GM19099 (cell line): ENCODE measurements around the gene VWA2.

Experiments
- POLR2A ChIP-seq: IDR thresholded peaks from 3 replicates; pipeline ENCODE4 v1.6.1; 2011; ENCODE audit warnings: low read depth; ENCODE audit not compliant: insufficient read length; ENCODE audit errors: extremely low read depth

The VWA2 gene

DNA sequence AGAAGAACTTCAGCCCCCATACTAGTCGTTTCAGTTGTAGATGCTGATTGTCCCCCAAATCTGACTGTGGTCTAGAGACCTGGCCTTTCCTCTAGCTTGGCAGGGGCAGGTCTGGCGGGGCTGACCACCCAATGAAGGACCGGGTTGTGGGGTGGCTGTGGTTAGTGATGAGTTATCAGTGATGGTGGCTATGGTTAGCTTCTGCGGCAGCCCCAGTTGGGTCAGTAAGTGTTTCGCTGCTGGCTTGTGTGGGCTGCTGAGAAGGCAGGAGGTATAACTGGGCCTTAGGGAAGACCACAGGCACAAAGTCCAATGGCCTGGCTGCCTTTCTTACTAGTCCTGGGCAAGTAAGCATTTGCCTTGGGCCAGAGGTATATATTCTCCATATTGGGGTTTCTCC lies 21.3 kb downstream of the VWA2 start:
- TF ChIP-seq POLR2A, result no peak

- TF ChIP-seq POLR2A, result no peak
These were observed 22.0 kb downstream of the VWA2 start for GRCh38 chr10:114261076-114261475.

DNA sequence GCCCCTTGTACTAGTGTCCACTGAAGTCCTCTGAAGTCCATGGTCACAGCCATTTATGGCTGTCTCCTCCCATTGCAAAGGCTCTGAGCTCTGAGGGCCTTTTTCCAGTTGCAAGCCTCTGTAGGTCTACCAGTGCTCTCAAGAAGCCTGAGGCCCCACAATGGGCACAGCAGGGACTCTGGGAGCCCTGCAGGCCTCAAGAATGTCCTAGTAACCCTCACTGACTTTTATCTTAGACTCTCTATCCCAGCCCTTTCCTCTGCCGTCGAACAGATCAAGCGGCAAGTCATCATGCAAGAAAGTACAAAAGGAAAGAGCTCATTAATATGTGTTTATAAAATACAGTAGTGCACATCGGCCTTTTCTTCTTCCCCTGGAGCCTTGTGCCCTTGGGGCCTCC lies 23.4 kb downstream of the VWA2 start:
- no peak for TF ChIP-seq POLR2A

GRCh38 chr10:114265392-114266053 lies 26.5 kb downstream of the VWA2 start:
- TF ChIP-seq POLR2A, result no peak

GRCh38 chr10:114266521-114266920 lies 27.5 kb downstream of the VWA2 start:
- no peak for TF ChIP-seq POLR2A

DNA sequence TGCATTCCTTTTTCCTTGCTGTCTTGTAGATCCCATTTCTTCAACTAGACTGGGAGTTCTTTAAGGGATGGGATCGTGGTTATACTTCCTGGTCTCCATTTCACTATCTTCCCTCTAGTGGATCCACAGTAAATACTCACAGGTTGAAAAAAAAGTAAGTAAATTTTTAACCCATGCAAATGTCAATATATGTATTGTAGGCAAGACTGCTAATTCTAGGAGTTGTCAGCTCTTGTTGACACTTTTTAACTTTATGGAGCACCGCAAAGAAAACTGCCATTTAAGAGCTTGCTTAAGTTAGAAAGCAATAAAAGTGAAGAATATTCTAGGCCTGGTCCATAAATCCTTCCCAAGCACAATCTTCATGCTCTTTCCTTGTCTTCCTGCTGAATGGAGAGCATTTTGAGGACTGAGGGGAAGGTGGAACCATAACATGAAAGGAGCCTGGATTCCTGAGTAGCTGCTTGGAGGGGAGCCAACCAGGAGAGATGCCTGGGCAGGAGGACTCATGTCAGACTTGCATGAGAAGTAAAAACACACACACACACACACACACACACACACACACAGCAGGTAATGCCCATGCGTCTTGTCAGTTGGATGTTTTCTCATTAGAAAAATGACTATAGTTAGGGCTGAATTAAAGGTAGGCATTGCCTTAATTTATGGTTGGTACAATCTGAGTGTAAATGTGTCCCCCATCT lies 32.2 kb downstream of the VWA2 start:
- no peak for TF ChIP-seq POLR2A

DNA sequence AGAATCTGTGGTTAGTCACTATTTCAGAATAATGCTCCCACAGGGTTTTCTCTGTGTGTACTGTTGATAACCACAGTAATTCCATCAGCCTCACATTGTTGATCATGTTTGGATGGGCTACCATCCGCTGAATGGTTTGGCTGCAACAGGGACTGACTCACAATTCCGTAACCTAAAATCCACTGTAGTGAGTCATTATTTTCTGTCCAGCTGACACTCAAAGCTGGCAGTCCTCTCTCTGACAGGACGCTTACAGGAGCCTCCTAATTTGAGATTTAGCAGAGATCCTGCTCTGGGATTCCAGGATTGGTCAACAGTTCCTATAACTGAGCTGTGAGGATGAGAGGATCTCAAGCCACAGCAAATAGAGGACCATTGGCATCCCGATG lies 32.7 kb downstream of the VWA2 start:
- TF ChIP-seq POLR2A, result no peak

- no peak for TF ChIP-seq POLR2A
These were observed 33.6 kb downstream of the VWA2 start for GRCh38 chr10:114272696-114273095.

DNA sequence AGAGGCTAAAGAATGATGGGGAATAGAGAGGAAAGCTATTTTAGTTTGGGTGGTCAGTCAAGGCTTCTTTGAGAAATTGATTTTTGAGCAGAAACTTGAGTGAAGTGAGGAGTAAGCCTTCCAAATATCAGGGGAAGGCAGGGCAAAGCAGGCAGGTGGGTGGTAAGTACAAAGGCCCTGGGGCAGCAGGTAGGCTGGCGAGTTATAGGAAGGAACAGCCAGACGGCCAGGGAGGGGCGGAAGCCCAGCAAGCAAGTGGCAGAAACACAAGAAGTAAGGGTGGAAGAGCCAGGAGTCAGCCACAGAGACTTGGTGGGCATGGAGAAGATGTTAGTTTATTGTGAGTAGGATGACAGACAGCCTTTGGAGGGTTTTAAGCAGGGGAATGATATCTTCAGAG lies 34.9 kb downstream of the VWA2 start:
- TF ChIP-seq POLR2A, result no peak

DNA sequence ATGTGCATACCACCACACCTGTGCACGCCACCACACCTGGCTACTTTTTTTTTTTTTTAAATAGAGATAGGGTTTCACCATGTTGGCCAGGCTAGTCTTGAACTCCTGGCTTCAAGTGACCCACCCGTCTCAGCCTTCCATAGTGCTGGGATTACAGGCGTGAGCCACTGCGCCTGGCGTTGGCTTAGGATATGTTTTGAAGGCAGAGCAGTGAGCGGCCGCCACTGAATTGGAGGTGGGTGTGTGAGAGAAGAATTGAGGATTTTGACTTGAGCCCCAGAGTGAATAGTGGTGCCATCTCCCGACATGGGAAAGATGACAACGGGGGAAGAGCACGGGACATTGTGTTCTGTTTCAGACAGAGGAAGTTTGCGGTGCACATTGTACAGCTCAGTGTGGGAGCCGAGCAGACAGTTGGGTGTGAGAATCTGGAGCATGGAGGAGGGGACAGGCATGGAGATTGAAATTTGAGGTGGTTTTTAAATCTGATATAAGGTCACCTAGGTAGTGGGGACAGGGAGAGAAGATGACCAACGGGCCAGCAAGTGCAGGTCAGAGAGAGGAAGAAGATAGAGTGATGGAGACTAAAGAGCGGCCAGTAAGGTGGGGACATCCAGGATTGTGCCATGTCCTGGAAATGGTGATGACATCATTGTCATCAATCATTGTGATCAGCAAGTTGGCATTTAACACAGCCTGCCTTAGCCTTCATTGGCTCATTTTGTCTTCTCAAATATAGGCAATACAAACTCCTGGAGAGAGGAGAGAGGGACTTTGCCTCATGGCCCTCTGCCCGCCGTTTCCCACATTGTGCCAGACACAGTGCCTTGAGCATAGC lies 35.8 kb downstream of the VWA2 start:
- no peak for TF ChIP-seq POLR2A

DNA sequence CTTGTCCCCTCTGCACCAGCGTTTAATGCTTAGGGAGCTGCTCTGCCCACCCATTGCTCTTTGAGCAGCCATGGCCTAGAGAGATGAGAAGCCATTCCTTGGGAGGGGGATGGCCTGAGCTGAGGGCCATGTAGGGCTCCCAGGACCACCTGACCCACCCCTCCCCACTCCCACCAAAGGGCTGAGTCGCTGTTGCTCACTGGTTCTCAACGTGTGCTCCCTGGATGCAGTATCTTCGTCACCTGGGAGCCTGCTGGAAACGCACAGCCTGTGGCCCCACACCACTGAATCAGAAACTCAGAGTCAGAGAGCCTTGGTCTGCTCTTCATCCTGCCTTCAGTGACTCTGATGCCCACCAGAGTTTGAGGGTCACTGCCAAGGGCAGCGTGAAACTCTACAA lies 37.0 kb downstream of the VWA2 start:
- TF ChIP-seq POLR2A, result no peak

DNA sequence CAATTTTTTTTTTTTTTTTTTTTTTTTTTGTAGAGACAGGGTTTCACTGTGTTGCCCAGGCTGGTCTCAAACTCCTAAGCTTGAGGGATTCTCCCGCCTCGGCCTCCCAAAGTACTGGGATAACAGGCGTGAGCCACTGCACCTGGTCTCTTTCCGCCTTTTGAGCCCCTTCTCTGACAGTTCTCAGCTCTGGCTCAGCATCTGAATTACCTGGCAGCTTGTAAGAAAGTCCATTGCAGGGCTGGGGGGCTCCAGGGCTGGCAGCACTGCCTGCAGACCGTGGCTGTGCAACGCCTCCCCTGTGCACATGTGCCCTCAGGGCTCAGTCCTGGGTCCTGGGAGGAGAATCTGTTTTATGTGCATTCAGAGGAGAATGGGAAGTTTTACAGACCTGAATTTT lies 37.6 kb downstream of the VWA2 start:
- no peak for TF ChIP-seq POLR2A

GRCh38 chr10:114278140-114278883 lies 39.3 kb downstream of the VWA2 start:
- no peak for TF ChIP-seq POLR2A

GRCh38 chr10:114278884-114279191 lies 39.8 kb downstream of the VWA2 start:
- no peak for TF ChIP-seq POLR2A

GRCh38 chr10:114279289-114279688 lies 40.2 kb downstream of the VWA2 start:
- no peak for TF ChIP-seq POLR2A
